ENCODE measurements around the gene PTPN18. TPM values are rescaled to one million over a fixed set of nuclear protein-coding genes. Genes with fewer than 3 reads are reported as not detected.
A peak's percentile ranks its signal among the peaks of the same experiment; 100 is the strongest.

The PTPN18 gene
- total RNA-seq, 1 donor from 2014 or later = 36.3 TPM

DNA sequence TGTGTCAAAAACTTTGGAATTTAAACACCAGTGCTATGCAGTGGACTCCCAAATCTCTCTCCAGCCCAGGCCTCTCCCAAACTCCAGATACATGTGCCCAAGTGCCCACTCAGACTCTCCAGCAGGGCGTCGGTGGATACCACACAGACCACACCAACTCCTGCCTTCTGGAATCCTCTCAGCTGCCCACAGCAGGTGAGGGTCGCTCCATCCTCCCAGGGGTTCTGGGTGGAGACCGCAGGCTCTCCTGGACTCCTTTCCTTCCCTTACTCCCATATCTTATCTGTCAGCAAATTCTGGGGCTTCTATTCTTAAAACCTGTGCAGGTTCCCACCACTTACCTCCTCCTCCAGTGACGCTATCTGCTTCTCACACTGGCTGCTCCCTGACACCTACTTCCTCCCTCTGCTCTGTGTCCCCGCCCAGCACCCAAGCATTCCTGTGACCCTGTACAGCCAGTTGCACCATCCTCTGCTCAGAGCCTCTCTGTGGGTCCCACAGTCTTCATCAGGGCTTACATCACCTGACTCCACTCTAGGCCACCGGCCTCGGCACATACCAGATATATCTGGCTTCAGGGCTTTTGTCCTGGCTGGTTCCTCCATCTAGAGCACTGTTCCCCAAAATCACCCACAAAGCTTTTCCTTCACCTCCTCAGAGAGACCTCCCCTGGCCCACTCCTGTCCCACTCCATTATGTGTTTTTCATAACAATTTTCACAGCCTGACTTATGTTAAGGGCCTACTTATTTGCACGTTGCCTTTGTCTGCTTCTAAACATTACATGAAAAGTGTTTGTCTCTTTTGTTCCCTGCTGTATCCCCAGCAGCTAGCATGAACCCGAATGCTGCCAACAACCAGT, 15.7 kb upstream of the PTPN18 start:
- no peak for DNase-seq (ENCODE audit: low read depth in 2 of 2)

DNA sequence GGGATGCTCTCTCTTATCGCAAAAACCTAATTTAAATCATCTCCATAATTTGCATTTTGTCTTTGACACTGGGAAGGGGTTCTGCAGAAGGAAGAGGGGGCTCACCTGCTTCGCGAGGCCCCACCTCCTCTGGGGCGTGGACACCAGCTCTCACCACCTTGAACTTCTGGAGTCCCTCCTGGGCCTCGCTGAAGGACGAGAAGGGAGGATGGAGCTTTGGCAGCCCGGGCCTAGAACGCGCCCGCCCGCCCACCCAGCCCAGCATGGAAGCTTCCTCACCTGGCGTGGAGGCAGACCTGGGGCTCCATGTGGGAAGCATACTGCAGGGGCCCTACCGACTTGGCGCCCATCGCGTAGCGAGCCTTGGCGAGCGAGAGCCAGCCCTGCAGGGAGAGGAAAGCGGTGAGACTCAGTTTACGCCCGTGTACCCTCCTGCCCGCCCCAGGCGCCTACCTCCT, 14.3 kb upstream of the PTPN18 start:
- DNase-seq (ENCODE audit: low read depth in 2 of 2) = no peak

DNA sequence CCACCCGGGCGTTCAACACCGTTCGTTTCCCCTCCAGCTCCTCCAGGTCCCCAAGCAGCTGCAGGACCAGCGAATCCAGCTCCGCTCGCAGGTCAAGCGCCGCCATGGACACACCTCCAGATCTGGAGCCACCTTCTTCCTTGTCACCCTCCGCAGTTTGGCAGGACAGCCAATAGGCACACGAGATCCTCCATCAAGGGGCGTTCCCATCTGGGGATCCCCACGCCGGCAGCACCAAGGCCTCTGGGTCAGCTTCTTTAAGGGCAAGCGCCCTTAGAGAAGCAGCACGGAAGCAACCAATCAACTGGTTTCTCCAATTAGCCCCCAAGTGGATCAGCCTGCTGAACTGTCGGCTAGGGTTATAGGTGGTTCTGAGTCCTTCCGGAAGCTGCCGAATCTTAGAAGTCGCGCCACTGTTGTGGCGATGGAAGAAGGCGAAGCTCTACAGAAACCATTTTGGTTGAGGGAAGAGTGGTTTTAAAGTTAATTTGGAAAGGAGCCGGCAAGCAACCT, 13.8 kb upstream of the PTPN18 start:
- DNase-seq (ENCODE audit: low read depth in 2 of 2) = peak; percentile 92 to 96

DNA sequence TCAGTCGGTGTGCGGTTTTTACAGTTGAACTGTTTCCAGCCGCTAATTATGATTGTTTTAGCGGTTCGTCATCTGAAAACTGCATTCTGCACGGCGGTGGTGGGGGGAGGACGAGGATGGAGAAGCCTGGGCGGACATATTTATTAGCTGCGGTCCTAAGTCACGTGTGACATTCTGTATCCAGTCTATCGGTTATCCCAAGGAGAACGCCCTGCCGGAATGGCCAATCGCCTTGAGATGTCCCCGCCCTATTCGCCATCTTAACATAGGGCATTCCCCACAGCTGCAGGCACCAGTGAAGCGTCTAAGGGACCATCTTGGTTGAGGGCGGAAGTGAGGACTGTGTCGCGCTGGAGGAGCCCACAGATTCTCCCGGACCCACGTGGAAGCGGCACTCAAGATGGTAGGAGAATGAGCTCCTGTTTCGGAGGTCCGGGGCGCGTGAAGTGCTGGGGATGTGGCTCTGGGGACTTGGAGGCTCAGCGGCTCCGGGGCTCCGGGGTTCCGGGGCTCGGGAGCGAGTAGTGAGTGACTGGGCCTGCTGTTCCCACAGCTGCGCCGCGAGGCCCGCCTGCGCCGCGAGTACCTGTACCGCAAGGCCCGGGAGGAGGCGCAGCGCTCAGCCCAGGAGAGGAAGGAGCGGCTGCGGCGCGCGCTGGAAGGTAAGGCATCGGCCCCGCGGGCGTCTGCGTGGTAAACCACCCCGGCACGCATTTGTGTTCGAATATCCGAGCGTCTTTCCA, 13.2 kb upstream of the PTPN18 start, which contains the start of gene IMP4:
TSS of gene IMP4 (plus strand) at position 365 of the 743 bp plus-strand sequence. CDS start at position 401, 36 bp downstream.
- DNase-seq (ENCODE audit: low read depth in 2 of 2) = peak; percentile 99 to 100

DNA sequence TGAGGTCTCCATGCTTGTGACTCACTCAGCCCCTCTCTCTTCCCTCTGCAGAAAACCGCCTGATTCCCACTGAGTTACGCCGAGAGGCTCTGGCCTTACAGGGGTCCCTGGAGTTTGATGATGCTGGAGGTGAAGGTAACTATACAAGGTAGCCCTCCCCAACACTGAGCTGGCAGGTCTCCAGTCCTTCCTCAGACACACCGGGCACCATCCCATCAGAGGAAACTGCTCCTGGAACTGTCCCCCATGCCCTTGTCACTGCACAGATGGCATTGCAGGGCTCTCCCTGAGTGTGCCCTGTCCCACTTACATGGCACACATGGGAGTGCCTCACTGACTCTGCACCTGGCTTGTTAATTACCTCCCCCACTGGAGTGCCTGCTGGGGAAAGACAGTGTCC, 11.3 kb upstream of the PTPN18 start:
- no peak for DNase-seq (ENCODE audit: low read depth in 2 of 2)

DNA sequence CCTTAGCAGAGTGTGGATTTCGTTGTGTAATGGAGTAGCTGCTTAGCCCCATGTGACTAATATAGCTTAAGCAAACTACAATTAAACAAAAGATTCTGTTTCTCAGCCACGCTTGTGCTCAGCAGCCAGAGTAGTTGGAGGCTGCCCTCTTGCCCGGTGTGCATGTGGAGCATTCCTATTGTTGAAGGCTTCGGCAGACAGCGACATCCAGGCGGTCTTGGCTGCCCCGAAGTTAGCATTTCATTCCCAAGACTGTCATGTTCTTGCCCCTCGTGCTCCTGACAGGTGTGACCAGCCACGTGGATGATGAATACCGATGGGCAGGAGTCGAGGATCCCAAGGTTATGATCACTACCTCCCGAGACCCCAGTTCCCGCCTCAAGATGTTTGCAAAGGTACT, 10.8 kb upstream of the PTPN18 start:
- no peak for DNase-seq (ENCODE audit: low read depth in 2 of 2)

DNA sequence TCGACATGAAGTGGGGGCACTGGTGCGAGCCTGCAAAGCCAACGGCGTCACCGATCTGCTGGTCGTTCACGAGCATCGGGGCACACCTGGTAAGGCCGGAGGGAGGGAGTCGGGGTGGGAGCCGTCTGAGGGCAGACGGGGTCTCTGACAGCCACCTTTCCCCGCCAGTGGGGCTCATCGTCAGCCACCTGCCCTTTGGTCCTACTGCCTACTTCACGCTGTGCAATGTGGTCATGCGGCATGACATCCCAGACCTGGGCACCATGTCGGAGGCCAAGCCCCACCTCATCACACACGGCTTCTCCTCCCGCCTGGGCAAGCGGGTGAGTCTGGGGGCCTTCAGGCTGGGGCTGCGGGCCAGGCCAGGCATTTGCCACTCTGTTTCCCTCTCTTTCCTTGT, 10.2 kb upstream of the PTPN18 start:
- DNase-seq (ENCODE audit: low read depth in 2 of 2) = no peak

DNA sequence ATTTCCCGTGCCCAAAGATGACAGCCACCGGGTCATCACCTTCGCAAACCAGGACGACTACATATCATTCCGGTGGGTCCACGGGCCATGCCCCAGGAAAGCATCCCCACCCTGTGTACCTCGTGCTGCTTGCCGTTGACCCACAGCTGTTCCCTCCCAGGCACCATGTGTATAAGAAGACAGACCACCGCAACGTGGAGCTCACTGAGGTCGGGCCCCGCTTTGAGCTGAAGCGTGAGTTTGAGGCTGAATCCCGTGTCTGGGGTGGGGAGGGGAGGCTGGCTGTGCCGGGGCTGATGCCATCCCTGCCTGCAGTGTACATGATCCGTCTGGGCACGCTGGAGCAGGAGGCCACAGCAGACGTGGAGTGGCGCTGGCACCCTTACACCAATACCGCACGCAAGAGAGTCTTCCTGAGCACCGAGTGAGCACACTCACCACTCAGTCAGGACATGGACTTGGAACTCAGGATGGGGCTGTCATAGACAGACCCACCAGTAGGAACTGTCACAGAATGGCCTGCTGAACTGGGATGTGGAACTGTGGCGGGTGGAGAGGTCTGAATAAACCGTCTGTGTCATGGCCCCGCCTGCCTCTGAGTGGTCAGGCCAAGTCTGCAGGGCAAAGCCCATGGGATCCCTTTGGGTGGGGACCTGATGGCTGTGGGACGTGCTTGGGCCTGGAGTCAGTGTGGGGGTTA, 9.7 kb upstream of the PTPN18 start:
- no peak for DNase-seq (ENCODE audit: low read depth in 2 of 2)

DNA sequence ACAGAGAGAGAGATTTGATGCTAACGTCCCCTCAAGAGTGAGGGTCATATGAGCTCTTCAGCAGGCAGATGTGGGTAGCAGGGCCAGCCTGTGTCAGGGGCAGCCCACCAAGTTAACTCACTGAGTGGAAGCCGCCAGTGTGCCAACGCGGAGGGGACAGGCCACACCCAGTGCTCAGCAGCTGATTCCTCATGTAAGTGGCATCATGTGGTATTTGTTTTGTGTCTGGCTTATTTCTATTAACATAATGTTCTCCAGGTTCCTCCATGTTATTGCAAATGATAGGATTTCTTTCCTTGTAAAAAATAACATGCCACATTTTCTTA, 9.2 kb upstream of the PTPN18 start:
- no peak for DNase-seq (ENCODE audit: low read depth in 2 of 2)

DNA sequence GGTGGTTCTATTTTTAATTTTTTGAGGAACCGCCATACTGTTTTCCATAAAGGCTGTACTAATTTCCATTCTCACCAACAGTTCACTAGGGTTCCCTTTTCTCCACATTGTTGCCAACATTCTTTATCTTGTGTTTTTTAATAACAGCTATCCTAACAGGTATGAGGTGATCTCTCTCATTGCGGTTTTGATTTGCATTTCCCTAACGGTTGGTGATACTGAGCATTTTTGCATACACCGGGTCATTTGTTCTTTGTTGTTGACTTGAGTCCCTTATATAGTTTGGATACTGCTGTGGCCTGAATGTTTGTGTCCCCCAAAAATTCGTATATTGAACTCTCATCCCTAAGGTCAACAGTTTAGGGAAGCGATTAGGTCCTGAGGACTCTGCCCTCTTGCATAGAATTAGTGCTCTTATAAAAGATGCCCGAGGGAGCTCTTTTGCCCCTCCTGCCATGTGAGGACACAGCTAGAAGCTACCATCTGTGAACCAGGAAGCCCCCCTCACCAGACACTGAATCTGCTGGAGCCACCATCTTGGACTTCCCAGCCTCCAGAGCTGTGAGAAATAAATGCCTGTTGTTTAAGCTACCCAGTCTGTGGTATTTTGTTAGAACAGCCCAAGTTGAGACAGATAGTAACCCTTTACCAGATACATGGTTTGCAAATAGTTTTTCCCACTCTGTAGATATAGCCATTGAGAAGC, 8.5 kb upstream of the PTPN18 start:
- DNase-seq (ENCODE audit: low read depth in 2 of 2) = no peak

DNA sequence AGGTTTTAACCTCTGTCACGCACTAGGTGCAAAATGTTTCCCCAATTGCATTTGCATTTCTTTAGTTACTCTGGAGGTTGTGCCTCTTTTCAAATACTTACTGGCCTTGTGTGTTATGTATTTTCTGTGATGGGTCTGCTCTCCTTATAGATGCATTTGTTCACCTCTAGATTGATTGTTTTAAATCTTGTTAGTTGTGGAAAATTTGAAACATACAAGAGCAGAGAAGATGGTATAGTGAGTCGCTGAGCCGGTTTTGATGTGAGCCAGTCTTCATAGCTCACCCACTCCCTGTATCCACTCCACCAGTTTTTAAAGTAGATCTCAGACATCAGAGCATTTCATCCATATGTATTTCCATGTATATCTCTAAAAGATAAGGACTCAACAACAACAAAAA, 6.7 kb upstream of the PTPN18 start:
- no peak for DNase-seq (ENCODE audit: low read depth in 2 of 2)

DNA sequence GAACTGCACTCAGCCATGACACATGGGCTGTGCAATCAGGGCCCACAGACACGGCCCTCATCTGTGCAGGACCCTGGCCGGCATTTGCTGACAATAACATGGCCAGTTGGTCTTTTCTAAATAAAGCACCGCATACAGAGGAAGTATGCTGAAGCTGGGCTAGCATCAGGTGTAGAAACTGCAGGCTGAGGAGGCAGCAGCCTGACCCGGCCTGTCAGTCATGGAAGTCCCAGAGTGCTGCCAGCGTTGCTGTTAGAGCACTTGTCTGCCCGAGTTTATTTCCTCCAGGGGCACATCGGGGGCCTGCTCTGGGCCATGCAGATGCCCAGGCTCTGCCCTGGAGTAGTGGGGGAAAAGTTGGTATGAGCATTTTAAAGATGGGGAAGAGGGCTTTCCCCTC, 4.1 kb upstream of the PTPN18 start:
- DNase-seq (ENCODE audit: low read depth in 2 of 2) = no peak

DNA sequence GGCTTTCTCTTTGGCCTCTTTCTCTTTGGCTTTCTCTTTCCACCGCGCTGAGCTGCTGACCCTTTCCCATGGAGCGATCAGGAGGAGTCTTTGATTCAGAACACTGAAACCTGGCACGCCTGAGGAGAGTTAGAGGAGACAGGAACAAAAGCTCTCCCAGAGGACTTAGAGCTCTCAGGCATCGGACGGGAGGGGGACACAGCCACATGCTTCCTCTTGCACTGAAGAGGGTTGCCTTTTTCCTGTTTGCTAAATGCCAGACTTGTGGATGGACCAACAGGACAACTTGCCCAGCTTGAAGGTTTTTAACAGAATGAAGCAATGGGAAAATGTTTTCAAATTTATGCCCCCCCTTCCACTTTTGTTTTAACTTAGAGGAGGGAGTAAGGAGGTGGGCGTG, 3.6 kb upstream of the PTPN18 start:
- no peak for DNase-seq (ENCODE audit: low read depth in 2 of 2)

DNA sequence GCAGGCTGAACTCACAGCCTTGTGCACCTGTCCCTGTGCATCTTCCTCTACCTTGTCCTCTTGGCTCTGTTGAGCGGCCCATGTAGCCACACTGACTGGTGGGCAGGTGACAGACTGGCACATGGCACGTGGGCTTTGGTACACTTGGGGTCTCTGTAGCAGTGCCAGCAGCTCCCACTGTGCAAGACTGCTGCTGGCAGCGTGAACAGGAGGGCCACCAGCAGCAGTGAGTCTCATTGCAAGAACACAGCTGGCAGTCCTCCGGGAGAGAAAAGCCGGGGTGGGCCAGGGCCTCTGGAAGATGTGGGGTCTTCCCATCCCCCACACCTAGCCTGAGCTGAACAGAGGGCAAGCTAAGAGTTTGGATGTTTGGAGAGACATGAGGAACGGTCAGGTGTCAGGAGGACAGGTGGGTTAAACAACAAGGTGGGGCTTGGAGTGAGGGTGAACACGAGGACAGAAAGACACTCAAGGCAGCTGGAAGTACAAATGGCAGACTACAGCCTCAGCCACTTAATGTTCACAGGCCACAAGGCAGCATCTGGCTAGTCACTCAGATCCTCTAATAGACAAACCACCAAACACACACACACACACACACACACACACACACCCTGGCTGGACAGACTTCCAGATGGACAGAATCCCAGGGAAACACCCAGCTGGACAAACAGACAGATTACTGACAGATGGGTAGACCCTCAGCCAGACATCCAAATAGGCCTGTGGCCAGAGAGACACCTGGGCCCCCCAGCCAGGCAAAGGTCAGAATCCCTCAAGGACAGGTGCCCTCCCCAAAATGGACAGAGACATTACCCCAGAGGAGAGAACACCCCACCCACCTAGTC, 2.3 kb upstream of the PTPN18 start:
- no peak for DNase-seq (ENCODE audit: low read depth in 2 of 2)

DNA sequence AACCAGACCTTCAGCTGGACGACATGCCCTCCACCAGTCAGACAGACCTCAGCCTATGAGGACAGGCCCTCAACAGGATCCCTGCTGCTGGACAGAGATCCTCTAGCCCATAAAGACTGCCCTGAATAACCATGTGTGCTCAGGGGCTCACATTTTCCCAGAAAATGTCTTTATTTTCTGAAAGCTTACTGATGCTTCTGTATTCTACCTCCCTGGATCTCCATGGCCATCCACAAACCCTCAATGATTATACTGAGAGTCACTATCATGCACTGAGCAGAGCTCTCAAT, 1.8 kb upstream of the PTPN18 start:
- peak in 1 of 2 donors; percentile 35 for DNase-seq (ENCODE audit: low read depth in 2 of 2)

DNA sequence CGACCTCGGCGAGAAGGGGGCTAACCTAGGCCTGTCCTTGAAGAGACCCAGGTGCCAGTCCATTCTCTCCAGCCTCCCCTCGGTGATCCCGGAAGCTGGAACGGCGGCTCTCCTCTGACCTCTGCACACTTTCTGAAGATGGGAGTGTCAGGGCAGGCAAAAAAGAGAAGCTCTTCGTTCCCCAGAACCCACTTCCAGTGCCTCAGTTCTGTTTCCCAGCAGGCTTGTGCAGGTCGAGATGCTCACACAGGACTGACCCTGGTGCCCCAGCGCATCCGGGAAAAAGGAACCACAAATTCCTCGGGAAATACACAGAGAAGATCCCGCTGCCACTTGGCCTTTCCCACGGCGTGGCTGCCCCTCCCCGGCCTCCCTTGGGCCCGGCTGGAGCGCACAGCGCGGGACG, 681 bp upstream of the PTPN18 start:
- DNase-seq (ENCODE audit: low read depth in 2 of 2) = no peak

DNA sequence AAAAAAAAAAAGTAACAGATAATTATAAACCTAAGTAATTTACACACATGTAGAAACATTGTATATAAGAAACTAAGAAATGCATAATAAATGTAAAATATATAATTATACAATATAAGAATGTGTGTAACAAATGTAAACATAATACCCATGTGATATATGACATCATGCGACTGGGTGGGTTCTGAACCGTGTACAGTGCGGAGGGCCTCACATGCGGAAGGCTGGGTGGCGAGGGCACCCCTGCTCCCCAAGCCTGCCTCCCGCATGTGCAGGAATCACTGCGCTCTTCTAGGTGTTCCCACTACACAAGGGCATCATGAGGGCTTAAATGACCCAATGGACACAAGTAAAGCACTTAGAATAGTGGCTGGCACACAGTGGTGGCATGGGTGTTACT, 2.0 kb downstream of the PTPN18 start:
- no peak for DNase-seq (ENCODE audit: low read depth in 2 of 2)

DNA sequence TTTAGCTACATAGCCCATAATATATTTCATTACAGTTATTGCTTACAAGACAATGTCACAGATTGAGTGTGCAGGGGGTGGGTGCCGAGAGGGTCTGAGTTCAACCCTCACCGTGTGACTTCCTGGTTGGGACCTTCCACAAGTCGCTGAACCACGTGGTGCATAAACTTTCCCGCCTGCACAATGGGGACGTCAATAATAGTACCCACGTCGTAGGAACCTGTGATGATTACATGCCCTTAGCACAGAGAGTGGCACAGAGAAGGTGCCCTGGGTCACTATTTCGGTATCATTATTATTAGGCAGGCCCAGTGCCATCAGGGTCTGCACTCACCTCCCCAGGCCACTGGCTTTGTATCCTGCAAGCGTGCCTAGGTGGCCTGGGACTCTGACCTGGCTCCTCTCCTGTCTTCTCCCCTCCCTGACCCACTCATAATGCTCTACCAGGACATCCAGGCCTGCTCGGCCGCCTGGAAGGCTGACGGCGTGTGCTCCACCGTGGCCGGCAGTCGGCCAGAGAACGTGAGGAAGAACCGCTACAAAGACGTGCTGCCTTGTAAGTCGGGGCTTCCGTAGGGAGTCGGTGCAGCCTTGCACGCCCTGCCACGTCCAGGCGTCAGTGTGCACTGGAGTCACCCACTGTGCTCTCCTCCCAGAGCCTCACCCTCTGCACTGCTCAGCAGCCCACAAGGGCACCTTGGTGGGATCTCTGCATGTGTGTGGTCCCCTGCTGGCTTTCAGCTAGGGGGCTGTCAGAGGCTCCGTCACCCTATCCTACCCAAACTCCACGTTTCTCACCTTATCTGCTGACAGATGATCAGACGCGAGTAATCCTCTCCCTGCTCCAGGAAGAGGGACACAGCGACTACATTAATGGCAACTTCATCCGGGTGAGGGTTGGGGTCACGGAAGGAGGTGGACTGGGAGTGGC, 2.8 kb downstream of the PTPN18 start:
- no peak for DNase-seq (ENCODE audit: low read depth in 2 of 2)

DNA sequence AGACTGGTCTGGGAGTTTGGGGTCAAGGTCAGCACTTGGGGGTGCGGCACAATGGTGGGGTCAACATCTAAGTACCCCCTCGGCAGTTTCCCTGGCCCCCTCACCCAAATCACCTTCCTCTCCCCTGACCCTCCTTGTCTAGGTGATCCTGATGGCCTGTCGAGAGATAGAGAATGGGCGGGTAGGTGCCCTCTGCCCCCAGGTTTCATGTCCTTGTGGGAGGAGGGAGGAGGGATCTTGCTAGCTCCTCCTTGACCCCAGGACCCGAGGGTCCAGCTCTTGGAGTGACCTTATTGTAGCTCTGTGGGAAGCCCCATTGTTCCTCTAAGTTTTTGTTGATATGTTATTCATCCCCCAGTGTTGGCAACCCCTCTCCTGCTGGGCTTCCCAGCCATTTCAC, 3.6 kb downstream of the PTPN18 start:
- no peak for DNase-seq (ENCODE audit: low read depth in 2 of 2)

DNA sequence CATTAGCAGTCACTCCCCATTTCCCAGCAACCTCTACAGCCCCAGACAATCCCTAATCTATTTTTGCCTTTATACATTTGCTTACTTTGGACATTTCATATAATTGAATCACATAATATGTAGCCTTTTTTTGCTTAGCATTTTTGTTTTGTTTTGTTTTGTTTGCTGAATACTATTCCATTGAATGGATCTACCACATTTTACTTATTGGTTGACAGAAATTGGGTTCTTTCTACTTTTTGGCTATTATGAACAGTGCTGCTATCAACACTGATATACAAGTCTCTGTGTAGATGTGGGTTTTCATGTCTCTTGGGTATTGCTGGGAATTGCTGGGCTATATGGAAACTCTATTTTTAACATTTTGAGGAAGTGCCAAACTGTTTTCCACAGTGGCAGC, 7.6 kb downstream of the PTPN18 start:
- DNase-seq (ENCODE audit: low read depth in 2 of 2) = no peak
